MCF 10A (cell line): ENCODE results near the gene DNAJC19. TPM values are rescaled to one million over a fixed set of nuclear protein-coding genes. Genes with fewer than 3 reads are reported as not detected.

ENCODE experiments used
- BruUV-seq: library from RNA; stranded (reverse); fragments of 400-500 nt; replicated peaks from 2 replicates; lab custom pipeline; 2021; lab: Mats Ljungman, UMichigan
- CTCF ChIA-PET: fragments of 300-600 bp; sonication (Branson Sonifier 250); formaldehyde crosslinking; extraction: SDS; loops from one replicate; lab custom pipeline; 2021; ENCODE audit warnings: antibody characterized with exemption, inconsistent platforms; lab: Yijun Ruan, JAX
- POLR2A ChIA-PET: fragments of 300-600, 350-650 bp; sonication (Branson Sonifier 250); formaldehyde crosslinking; extraction: SDS; loops from one replicate; lab custom pipeline; 2020; ENCODE audit warnings: antibody characterized with exemption, inconsistent platforms; lab: Yijun Ruan, JAX
- DNase-seq: peaks from one replicate; pipeline ENCODE4 v3.0.0-alpha.2; 2018; ENCODE audit not compliant: unreplicated experiment
- H3K27ac Mint-ChIP-seq: one replicate; pipeline ENCODE4 v1.8.0; 2022; ENCODE audit warnings: mild to moderate bottlenecking, low read depth, mixed read lengths; ENCODE audit not compliant: unreplicated experiment
- H3K27me3 Mint-ChIP-seq: one replicate; pipeline ENCODE4 v1.8.0; 2022; ENCODE audit warnings: mixed read lengths; ENCODE audit not compliant: insufficient read depth, unreplicated experiment
- H3K36me3 Mint-ChIP-seq: one replicate; pipeline ENCODE4 v1.8.0; 2022; ENCODE audit warnings: mild to moderate bottlenecking, moderate library complexity, mixed read lengths; ENCODE audit not compliant: insufficient read depth, unreplicated experiment
- H3K4me1 Mint-ChIP-seq: one replicate; pipeline ENCODE4 v1.8.0; 2022; ENCODE audit warnings: mixed read lengths; ENCODE audit not compliant: insufficient read depth, unreplicated experiment
- H3K4me3 Mint-ChIP-seq: one replicate; pipeline ENCODE4 v1.8.0; 2022; ENCODE audit warnings: mild to moderate bottlenecking, moderate library complexity, mixed read lengths; ENCODE audit not compliant: unreplicated experiment
- H3K9me3 Mint-ChIP-seq: one replicate; pipeline ENCODE4 v1.8.0; 2022; ENCODE audit warnings: mixed read lengths; ENCODE audit not compliant: unreplicated experiment
- CTCF ChIP-seq: fragments of 200-600 bp; IDR thresholded peaks from one replicate; pipeline ENCODE4 v1.8.0; 2022; ENCODE audit warnings: antibody characterized with exemption, mild to moderate bottlenecking; ENCODE audit not compliant: unreplicated experiment
- intact Hi-C: fragments of 100-400 bp; cut with micrococcal nuclease; formaldehyde crosslinking; loops from 2 replicates; pipeline ENCODE4 v1.14.1; 2022
- total RNA-seq: library from RNA; stranded (reverse); gene quantifications from 2 replicates; pipeline ENCODE4 v1.2.3, GENCODE V29; 2022

Gene DNAJC19
- total RNA-seq, 1 experiment from 2014 or later, result 73.5 TPM

- H3K27me3 Mint-ChIP-seq, result no peaks in the 10 kb centered on the region
- no peak for DNase-seq
- no peak overlapping the region for H3K27ac Mint-ChIP-seq
- H3K36me3 Mint-ChIP-seq, result peaks cover 96% of the 10 kb centered on the region
- ChIA-PET POLR2A (interaction anchor here (0.6 kb wide), 1 partner anchor 11 kb away, joined by 3 read pairs; no protein-coding TSS in a partner anchor), CTCF (interaction anchor here (0.8 to 1.3 kb wide), 2 partner anchors 20 to 49 kb away, joined by 3 to 6 read pairs; partner anchors contain the start of gene FXR1)
- no TSS peak for BruUV-seq
- no peak for TF ChIP-seq CTCF
- no peaks in the 10 kb centered on the region for H3K9me3 Mint-ChIP-seq
- no peaks in the 10 kb centered on the region for H3K4me1 Mint-ChIP-seq
- intact Hi-C loops, result no loop called here
- H3K4me3 Mint-ChIP-seq, result no peak overlapping the region
Observed at GRCh38 chr3:180961087-180961486, 28.4 kb downstream of the DNAJC19 start.

GRCh38 chr3:180959691-180960090 is 29.8 kb downstream of the DNAJC19 start:
- TF ChIP-seq CTCF, result no peak
- ChIA-PET CTCF (no interaction called here), POLR2A (no interaction called here)
- H3K4me1 Mint-ChIP-seq, result no peaks in the 10 kb centered on the region
- intact Hi-C loops, result no loop called here
- no peak for DNase-seq
- no peak overlapping the region for H3K27ac Mint-ChIP-seq
- H3K4me3 Mint-ChIP-seq, result no peak overlapping the region
- H3K36me3 Mint-ChIP-seq, result peaks cover 96% of the 10 kb centered on the region
- no peaks in the 10 kb centered on the region for H3K9me3 Mint-ChIP-seq
- no TSS peak for BruUV-seq
- no peaks in the 10 kb centered on the region for H3K27me3 Mint-ChIP-seq

GRCh38 chr3:180947761-180948390 is 41.7 kb downstream of the DNAJC19 start:
- DNase-seq, result no peak
- CTCF ChIA-PET, result no interaction called here
- POLR2A ChIA-PET, result interaction anchor here (1.0 kb wide), 1 partner anchor 13 kb away, joined by 4 read pairs; no protein-coding TSS in a partner anchor
- no peaks in the 10 kb centered on the region for H3K4me1 Mint-ChIP-seq
- BruUV-seq, result no TSS peak
- H3K4me3 Mint-ChIP-seq, result no peak overlapping the region
- H3K27me3 Mint-ChIP-seq, result no peaks in the 10 kb centered on the region
- no peak for TF ChIP-seq CTCF
- intact Hi-C loops, result no loop called here
- peaks cover 85% of the 10 kb centered on the region for H3K36me3 Mint-ChIP-seq
- no peak overlapping the region for H3K27ac Mint-ChIP-seq
- H3K9me3 Mint-ChIP-seq, result no peaks in the 10 kb centered on the region

- CTCF ChIA-PET, result no interaction called here
- Mint-ChIP-seq H3K27ac (no peak overlapping the region), H3K4me1 (no peaks in the 10 kb centered on the region), H3K9me3 (no peaks in the 10 kb centered on the region), H3K27me3 (no peaks in the 10 kb centered on the region), H3K4me3 (no peak overlapping the region), H3K36me3 (peaks cover 82% of the 10 kb centered on the region)
- POLR2A ChIA-PET, result interaction anchor here (1.1 kb wide), 1 partner anchor 9 kb away, joined by 4 read pairs; no protein-coding TSS in a partner anchor
- intact Hi-C loops, result no loop called here
- TF ChIP-seq CTCF, result no peak
- DNase-seq, result no peak
- BruUV-seq, result no TSS peak
Observed at GRCh38 chr3:180940826-180941225, 48.7 kb downstream of the DNAJC19 start.
